ENCODE measurements around the gene PTPN4. TPM values are rescaled to one million over a fixed set of nuclear protein-coding genes. Genes with fewer than 3 reads are reported as not detected.
A peak's percentile ranks its signal among the peaks of the same experiment; 100 is the strongest.

PTPN4 gene
- total and polyA plus RNA-seq, 2 experiments from 2014 or later, result 41.6 to 90.4 TPM

DNA sequence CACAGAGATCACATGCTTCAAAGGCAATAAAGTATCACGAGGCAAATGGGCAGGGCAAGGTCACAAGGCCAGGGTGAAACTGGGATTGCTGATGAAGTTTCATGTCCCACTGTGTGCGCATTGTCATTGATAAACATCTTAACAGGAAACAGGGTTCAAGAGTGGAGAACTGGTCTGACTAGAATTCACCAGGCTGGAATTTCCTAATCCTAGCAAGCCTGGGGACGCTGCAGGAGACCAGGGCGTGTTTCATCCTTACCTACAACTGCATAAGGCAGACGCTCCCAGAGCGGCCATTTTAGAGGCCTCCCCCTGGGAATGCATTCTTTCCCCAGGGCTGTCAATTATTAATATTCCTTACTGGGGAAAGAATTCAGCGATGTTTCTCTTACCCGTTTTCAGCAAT is 33.2 kb downstream of the PTPN4 start (continued):
- TF ChIP-seq, protein P1, sequence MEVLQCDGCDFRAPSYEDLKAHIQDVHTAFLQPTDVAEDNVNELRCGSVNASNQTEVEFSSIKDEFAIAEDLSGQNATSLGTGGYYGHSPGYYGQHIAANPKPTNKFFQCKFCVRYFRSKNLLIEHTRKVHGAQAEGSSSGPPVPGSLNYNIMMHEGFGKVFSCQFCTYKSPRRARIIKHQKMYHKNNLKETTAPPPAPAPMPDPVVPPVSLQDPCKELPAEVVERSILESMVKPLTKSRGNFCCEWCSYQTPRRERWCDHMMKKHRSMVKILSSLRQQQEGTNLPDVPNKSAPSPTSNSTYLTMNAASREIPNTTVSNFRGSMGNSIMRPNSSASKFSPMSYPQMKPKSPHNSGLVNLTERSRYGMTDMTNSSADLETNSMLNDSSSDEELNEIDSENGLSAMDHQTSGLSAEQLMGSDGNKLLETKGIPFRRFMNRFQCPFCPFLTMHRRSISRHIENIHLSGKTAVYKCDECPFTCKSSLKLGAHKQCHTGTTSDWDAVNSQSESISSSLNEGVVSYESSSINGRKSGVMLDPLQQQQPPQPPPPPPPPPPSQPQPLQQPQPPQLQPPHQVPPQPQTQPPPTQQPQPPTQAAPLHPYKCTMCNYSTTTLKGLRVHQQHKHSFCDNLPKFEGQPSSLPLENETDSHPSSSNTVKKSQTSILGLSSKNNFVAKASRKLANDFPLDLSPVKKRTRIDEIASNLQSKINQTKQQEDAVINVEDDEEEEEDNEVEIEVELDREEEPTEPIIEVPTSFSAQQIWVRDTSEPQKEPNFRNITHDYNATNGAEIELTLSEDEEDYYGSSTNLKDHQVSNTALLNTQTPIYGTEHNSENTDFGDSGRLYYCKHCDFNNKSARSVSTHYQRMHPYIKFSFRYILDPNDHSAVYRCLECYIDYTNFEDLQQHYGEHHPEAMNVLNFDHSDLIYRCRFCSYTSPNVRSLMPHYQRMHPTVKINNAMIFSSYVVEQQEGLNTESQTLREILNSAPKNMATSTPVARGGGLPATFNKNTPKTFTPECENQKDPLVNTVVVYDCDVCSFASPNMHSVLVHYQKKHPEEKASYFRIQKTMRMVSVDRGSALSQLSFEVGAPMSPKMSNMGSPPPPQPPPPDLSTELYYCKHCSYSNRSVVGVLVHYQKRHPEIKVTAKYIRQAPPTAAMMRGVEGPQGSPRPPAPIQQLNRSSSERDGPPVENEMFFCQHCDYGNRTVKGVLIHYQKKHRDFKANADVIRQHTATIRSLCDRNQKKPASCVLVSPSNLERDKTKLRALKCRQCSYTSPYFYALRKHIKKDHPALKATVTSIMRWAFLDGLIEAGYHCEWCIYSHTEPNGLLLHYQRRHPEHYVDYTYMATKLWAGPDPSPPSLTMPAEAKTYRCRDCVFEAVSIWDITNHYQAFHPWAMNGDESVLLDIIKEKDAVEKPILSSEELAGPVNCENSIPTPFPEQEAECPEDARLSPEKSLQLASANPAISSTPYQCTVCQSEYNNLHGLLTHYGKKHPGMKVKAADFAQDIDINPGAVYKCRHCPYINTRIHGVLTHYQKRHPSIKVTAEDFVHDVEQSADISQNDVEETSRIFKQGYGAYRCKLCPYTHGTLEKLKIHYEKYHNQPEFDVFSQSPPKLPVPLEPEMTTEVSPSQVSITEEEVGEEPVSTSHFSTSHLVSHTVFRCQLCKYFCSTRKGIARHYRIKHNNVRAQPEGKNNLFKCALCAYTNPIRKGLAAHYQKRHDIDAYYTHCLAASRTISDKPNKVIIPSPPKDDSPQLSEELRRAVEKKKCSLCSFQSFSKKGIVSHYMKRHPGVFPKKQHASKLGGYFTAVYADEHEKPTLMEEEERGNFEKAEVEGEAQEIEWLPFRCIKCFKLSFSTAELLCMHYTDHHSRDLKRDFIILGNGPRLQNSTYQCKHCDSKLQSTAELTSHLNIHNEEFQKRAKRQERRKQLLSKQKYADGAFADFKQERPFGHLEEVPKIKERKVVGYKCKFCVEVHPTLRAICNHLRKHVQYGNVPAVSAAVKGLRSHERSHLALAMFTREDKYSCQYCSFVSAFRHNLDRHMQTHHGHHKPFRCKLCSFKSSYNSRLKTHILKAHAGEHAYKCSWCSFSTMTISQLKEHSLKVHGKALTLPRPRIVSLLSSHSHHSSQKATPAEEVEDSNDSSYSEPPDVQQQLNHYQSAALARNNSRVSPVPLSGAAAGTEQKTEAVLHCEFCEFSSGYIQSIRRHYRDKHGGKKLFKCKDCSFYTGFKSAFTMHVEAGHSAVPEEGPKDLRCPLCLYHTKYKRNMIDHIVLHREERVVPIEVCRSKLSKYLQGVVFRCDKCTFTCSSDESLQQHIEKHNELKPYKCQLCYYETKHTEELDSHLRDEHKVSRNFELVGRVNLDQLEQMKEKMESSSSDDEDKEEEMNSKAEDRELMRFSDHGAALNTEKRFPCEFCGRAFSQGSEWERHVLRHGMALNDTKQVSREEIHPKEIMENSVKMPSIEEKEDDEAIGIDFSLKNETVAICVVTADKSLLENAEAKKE (CRISPR knock-in tag; IDR thresholded peaks at IDR 0.05), result no peak
- no peak for TF ChIP-seq JUNB (IDR thresholded peaks at IDR 0.05; ENCODE audit: unreplicated experiment)

DNA sequence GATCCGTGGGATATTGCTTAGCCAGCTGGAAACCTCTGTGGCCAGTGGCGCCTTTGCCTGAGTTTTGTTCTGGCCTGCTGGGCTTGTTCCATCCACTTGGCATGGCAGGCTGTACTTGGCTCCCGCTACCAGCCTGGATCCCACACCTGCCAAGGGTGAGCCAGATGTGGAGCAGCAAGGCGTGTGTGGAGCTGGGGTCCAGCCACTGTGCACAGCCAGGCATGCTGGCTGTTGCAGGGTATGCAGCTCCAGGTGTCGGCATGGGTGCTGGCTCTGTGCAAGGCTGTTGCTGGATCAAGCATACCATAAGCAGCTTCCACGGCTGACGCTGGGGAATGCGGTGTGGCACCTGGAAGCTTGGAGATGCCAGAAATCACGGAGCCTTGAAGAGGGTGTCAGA is 34.5 kb downstream of the PTPN4 start:
- Mint-ChIP-seq H3K9me3 (peaks cover 37% of the 10 kb centered on the region), H3K4me3 (no peak overlapping the region), H3K4me1 (peaks cover 67% of the 10 kb centered on the region), H3K36me3 (ENCODE audit: low read depth) (peaks cover 56% of the 10 kb centered on the region), H3K27ac (peak overlapping the region; percentile 97; the same call in 1 of the 2 replicates), H3K27me3 (ENCODE audit: insufficient read depth, low read depth, poor library complexity) (peaks cover 7% of the 10 kb centered on the region)
- peaks cover 4% of the 10 kb centered on the region; the same call in 1 of the 2 replicates for H4K20me1 ChIP-seq (replicated peaks; ENCODE audit: insufficient read depth)
- H3F3A ChIP-seq (replicated peaks; ENCODE audit: low read depth), result no peaks in the 10 kb centered on the region
- H3K36me3 ChIP-seq (ENCODE audit: insufficient read depth), result 0 out of 2 replicates have a peak, but pooled peaks cover 3% of the 10 kb centered on the region
- no peaks in the 10 kb centered on the region for H3K9me2 ChIP-seq (ENCODE audit: insufficient read depth)
- TF ChIP-seq EZH2phosphoT487 (IDR thresholded peaks at IDR 0.05; ENCODE audit: unreplicated experiment) (no peak), ZNF114 (CRISPR knock-in tag; IDR thresholded peaks at IDR 0.05) (no peak), ZNF331 (CRISPR knock-in tag; IDR thresholded peaks at IDR 0.05; ENCODE audit: low read depth) (no peak), NANOG (IDR thresholded peaks at IDR 0.05; ENCODE audit: borderline replicate concordance) (no peak), POLR2AphosphoS5 (IDR thresholded peaks at IDR 0.05; ENCODE audit: low read depth) (no peak), CREB1 (CRISPR knock-in tag; IDR thresholded peaks at IDR 0.05; ENCODE audit: low read depth) (no peak), STAT1 (IDR thresholded peaks at IDR 0.05; ENCODE audit: unreplicated experiment) (no peak)
- TF ChIP-seq, protein P2, sequence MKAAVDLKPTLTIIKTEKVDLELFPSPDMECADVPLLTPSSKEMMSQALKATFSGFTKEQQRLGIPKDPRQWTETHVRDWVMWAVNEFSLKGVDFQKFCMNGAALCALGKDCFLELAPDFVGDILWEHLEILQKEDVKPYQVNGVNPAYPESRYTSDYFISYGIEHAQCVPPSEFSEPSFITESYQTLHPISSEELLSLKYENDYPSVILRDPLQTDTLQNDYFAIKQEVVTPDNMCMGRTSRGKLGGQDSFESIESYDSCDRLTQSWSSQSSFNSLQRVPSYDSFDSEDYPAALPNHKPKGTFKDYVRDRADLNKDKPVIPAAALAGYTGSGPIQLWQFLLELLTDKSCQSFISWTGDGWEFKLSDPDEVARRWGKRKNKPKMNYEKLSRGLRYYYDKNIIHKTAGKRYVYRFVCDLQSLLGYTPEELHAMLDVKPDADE (IDR thresholded peaks at IDR 0.05), result no peak
- TF ChIP-seq, protein P3, sequence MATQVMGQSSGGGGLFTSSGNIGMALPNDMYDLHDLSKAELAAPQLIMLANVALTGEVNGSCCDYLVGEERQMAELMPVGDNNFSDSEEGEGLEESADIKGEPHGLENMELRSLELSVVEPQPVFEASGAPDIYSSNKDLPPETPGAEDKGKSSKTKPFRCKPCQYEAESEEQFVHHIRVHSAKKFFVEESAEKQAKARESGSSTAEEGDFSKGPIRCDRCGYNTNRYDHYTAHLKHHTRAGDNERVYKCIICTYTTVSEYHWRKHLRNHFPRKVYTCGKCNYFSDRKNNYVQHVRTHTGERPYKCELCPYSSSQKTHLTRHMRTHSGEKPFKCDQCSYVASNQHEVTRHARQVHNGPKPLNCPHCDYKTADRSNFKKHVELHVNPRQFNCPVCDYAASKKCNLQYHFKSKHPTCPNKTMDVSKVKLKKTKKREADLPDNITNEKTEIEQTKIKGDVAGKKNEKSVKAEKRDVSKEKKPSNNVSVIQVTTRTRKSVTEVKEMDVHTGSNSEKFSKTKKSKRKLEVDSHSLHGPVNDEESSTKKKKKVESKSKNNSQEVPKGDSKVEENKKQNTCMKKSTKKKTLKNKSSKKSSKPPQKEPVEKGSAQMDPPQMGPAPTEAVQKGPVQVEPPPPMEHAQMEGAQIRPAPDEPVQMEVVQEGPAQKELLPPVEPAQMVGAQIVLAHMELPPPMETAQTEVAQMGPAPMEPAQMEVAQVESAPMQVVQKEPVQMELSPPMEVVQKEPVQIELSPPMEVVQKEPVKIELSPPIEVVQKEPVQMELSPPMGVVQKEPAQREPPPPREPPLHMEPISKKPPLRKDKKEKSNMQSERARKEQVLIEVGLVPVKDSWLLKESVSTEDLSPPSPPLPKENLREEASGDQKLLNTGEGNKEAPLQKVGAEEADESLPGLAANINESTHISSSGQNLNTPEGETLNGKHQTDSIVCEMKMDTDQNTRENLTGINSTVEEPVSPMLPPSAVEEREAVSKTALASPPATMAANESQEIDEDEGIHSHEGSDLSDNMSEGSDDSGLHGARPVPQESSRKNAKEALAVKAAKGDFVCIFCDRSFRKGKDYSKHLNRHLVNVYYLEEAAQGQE (IDR thresholded peaks at IDR 0.05; ENCODE audit: unreplicated experiment), result no peak
- ATAC-seq (peak; percentile 9; the same call in 1 of the 3 replicates), DNase-seq (ENCODE audit: low spot score) (no peak)
- H3K27ac ChIP-seq (ENCODE audit: low read depth), result no peak overlapping the region
- H3K4me1 ChIP-seq (ENCODE audit: insufficient read depth), result peaks cover 14% of the 10 kb centered on the region; the same call in 1 of the 2 replicates
- no peak overlapping the region for H2AFZ ChIP-seq
- H3K79me2 ChIP-seq (replicated peaks; ENCODE audit: insufficient read depth), result peaks cover 96% of the 10 kb centered on the region
- H3K4me3 ChIP-seq, result no peak overlapping the region
- no peaks in the 10 kb centered on the region for H3K27me3 ChIP-seq (ENCODE audit: insufficient read depth)
- no peak overlapping the region for H3K4me2 ChIP-seq

All from GM23338 (cell line).